Stimulated activated CD8-positive, alpha-beta memory T cell treated with anti-CD3 and anti-CD28 coated beads, Interleukin-7, amount 100 ng/mL, for 24 hours (primary cell): ENCODE results near the gene GPR160.
"Not testable (repeated sequence)": the region's sequence is repeated elsewhere in the genome, so short reads cannot be mapped to it uniquely, and the experiment has no call there.

Experiments used
- DNase-seq: peaks from one replicate; pipeline ENCODE4 v3.0.0-alpha.2; 2020; ENCODE audit warnings: low read depth

GPR160 gene, protein sequence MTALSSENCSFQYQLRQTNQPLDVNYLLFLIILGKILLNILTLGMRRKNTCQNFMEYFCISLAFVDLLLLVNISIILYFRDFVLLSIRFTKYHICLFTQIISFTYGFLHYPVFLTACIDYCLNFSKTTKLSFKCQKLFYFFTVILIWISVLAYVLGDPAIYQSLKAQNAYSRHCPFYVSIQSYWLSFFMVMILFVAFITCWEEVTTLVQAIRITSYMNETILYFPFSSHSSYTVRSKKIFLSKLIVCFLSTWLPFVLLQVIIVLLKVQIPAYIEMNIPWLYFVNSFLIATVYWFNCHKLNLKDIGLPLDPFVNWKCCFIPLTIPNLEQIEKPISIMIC

DNA sequence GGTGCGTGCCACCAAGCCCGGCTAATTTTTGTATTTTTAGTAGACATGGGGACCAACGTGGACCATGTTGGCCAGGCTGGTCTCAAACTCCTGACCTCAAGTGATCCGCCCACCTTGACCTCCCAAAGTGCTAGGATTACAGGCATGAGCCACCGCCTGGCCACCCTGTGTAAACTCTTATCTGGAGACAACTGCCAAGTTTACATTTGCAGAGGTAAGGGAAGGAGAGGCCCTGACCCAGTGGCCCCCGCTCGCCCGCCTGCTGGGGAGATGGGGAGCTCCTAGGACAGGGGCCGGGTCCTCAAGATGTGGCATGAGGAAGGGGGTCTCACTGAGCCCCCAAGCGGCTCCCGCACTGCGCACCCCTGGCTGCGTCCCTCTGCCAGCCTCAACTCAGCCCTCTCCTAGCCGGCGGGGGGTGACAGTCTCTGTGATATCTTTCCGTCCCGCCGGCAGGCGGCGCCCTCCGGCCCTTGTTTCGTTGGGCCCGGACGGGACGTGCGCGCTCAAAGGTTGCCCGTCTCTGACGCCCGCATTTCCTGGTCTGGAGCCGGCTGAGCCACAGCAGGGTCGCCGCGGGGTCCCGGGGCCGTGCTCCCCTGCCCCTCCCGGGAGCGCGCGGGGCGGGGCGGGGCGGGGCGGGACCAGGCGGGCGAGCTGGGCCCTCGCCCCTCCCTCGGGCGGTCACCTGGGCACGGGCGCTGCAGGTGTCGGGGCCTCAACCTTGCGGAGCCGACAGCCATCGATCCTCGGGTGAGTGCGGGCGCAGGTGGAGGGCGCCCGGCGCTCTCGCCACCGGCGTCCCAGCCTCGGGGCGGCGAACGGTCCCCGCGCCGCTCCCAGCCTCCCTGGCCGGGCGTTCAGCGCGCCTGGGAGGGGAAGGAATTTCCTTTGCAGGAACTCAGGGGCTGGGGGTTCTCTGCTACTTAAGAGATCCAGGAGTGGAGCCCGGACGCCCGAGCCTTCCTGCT is at the start of gene GPR160:
Gene GPR160, plus strand, starts transcription at position 533 of the 971 bp plus-strand sequence. CDS start 45,978 bp downstream, outside the sequence.
- DNase-seq, result peak; percentile 68

DNA sequence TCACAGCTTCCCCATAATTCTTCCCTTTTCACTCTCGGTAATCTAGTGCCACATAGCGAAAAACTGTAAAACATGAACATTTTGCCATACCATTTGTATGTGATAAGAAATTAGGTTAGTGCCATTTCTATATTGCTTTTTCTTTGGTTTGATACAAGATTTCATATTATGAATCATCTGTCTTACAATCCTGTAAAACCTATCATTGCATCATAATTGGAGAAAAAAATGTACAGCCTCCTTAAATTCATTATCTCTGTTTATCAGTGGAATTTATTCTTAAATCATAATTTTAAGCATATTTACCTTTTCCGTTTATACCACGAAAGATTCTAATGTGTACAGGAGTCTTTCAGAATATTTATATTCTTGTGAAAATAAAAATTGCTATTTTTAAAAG is 47.4 kb upstream of the GPR160 start:
- no peak for DNase-seq

DNA sequence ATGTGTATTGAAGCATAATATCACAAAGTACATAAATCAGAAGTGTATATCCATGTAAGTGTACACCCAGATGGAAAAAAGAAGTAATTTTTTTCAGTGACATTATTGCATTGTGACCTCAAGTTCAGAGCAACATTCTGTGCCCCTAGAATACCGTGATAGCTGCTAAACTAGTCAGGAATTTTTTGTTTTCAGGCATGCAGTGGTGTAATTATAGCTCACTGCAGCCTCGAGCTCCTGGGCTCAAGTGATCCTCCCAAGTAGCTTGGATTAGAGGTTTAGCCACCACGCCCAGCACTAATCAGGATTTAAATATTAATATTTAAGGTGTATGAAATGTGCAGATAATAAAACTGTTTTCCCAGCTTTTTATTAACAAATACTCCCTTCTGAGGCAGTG is 45.6 kb upstream of the GPR160 start:
- no peak for DNase-seq

DNA sequence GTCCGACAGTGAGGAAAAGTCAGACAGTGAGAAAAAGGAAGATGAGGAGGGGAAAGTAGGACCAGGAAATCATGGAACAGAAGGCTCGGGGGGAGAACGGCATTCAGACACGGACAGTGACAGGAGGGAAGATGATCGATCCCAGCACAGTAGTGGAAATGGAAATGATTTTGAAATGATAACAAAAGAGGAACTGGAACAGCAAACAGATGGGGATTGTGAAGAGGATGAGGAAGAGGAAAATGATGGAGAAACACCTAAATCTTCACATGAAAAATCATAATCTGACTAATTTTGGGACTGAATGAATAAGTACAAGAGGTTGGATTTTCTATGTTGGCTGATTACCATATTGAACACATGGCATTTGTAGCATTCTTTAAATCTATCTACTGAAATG is 45.0 kb upstream of the GPR160 start:
- no peak for DNase-seq

DNA sequence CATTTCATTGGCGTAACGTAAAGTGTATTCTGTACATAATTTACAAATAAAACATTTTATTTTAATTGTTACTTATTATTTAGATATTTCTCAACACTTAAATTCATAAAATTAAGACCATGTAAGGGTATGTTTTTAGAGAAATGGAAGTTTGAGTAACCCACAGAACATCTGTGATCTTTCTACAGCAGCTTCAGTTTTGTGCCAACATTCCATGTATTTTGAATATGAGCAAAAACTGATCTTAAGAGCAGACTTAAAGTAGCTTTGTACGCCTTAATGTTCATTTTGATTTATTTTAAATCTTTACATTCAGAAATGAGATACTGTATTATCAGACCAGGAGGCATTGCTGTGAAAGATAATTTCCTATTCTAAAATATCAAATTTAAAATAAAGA is 44.0 kb upstream of the GPR160 start:
- DNase-seq, result no peak

DNA sequence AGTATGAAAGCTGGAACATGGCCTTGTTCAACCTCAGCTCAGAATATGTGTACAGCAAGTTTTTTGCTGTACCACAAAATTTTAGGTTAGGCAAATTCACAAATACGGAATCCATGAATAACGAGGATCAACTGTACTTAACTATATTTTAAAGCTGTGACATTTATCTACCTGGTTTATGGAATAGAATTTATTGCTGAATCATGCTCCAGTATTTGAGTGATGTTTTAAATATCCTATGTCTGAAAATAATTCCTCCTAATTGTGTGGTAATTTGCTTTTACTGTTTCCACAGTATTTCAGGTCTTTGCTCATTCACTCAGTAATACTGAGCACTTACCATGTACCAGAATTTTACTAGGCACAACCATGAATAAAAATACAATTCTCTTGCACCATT is 41.7 kb upstream of the GPR160 start:
- DNase-seq, result no peak

DNA sequence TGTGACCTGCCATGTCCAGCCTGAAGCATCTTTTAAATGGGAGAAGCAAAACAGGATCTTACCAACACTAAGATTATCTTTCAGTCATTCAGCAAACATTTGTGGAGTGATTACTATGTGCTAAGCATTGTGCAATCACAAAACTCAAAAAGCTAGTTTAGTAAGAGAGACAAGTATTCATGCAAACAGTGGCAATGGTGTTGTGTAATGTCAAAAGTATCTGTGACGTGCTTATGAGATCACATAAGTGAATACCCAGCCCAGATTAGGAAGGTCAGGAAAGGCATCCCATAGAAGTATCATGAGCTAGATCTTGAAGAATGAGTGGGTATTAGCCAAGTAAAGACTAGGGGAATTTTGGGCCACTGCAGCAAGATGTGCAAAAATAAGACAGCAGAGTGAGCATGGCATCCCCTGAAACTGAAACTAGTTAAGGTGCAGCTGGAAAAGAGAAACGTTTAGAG is 39.1 kb upstream of the GPR160 start:
- DNase-seq, result no peak

DNA sequence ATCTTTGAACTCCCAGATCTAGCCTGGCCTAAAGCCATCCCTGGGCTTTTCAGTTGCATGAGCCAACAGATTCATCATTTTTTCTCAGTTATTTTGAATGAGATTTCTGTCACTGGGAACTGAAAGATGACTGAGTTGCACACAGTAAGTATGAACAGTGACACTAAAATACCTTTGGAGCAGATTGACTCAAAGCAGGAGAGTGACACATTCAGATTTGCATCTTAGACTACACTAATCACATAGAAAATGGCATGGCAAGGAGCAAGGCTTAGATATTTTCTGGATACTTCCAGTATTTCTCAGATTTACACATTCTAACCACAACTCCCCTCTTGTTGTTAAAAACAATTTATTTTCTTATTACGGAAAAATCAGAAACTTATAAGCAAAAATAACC is 38.4 kb upstream of the GPR160 start:
- DNase-seq, result no peak

DNA sequence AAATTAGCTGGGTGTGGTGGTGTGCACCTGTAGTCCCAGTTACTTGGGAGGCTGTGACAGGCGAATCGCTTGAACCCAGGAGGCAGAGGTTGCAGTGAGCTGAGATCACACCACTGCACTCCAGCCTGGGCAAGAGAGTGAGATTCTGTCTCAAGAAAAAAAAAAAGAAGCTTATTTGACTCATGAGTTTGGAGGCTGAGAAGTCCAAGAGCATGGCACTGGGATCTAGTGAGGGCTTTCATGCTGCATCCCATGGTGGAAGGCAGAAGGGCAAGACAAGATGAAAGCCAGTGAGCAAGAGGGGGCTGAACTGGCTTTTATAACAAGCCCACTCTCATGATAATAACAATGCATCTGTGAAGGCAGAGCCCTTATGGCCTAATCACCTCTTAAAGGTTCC is 37.7 kb upstream of the GPR160 start:
- no peak for DNase-seq

DNA sequence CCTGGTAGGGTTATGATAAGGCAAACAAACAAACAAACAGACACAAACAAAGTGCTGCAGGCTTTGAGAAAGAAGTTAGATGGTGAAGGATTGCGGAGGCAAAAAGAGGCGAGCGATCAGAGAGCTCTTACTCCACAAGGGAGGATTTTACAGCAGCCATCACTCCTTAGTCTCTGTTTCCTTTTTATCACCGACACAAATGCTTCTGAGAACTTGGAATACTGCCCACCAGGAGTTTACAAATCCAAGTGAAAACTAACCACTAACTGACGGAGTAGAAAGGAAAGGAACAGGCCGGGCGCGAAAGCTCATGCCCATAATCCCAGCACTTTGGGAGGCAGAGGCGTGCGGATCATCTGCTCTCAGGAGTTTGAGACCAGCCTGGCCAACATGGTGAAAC is 35.6 kb upstream of the GPR160 start:
- no peak for DNase-seq

DNA sequence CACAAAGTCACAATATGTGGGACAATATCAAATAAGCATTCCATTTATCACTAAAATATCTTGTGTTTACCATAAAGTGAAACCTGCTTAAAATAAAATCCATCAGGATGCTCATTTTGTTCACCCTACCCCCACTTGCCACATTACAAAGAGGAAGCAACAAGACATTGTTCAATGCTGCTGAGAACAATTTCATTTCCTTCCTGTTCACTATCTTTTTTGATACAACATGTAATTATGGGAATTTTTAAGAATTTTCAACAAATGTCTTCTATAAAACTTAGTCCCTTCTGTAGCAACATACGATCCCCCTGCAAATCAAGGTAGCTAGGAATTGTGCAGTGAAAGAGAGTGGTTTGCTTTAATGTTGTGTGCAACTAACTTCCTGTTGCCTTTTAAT is 34.9 kb upstream of the GPR160 start:
- no peak for DNase-seq

DNA sequence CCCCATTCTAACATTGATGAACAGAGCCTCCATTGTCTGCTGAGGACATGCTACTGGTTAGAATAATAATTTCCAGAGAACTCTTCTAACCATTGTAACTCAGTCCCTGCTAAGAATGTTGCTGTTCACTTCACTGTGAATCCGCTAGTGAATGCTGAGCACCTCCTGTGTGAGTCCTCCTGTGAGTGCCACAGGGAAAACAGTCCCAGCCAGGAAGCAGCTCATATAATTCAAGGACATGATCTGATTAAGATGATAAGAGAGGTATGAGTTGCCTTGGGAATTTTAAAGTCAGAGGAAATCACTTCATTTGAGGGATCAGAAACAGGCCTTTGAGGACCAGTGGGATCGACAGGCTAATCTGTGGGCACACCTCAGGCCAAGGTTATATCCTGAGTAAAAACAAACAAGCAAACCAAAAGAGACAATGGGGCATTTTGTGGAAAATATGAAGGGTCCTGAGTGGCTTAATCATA is 33.9 kb upstream of the GPR160 start:
- no peak for DNase-seq

DNA sequence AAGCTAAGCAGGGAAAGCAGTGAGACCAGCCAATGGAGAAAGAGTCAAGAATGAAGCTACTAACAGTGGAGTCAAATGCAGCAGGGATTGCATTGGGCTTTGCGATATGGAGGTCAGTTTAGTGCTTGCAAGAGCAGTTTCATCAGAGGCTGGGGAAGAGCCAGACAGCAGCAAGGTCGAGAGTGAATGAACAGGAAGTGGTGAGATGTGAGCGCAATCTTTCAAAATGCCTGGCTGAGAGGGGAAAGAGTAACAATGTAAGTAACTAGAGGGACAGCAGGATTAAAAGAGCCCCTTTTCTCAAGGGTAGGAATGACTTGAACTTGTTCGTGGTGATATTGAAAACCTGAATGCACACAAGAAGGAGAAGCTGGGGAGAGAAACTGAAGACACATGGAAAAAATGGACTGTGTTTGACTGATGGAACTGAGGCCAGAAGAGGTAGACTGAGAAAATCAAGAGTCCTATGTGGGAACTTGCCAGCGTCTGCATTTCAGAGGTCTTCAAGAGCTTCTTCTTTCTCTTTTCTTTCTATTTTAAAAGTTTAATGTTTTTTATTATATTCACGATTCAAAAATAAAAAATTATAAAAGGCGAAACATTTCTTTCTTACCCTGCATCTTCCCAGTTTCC is 30.6 kb upstream of the GPR160 start:
- DNase-seq, result no peak

DNA sequence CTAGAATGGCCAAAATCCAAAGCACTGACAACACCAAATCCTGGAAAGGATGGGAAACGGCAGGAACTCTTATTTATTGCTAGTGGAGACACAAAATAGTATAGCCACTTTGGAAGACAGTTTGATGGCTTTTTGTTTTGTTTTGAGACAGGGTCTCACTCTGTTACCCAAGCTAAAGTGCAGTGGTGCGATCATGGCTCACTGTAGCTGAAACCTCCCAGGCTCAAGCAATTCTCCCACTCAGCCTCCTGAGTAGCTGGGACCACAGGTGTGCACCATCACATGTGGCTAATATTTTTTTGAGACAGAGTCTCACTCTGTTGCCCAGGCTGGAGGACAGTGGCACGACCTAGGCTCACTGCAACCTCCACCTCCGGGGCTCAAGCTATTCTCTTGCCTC is 27.3 kb upstream of the GPR160 start:
- no peak for DNase-seq

DNA sequence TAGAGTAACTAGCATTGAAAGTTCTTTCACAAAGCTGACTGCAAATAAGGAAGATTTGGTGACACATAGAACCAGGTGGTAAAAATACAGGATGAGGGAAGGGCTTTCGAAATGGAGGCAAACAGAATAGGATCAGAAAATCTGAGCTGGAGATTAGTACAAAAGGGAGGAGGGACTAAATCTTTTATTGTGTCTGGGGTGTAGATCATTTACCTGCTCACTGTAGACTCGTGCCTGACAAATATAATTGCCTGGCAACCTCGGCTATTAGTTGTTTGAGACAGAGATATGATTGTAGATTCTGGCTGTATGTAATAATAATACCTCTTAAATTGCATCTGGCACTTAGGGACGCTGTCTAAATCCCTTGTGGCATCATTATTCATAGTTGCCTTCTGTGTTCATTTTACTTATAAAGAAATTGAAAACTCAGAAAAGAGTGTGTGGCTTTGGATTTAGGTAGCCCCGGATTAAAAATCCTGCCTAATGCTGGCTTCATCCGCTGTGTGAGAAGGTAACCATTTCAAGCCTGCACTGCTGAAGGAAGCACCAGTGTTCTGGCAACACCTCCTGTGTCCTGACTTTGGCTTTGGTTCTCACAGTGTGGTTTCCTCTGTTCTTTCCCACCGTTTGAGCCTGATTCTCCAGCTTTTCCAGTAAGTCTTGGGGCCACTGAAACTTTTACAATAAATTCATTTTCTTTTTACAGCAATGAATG is 25.0 kb upstream of the GPR160 start:
- no peak for DNase-seq

DNA sequence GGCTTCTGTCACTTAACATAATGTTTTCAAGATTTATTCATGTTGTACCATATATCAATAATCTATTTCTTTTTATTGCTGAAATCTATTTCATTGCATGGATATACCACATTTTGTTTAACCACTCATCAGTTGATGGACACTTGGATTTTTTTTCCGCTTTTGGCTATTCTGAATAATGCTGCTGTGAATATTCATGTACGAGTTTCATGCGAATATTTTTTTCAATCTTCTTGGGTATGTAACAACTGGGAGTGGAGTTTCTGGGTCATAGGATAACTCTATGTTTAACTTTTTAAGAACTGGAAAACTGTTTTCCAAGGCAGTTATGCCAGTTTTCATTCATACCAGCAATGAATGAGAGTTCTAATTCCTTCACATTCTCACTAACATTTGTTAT is 21.7 kb upstream of the GPR160 start:
- DNase-seq, result no peak

DNA sequence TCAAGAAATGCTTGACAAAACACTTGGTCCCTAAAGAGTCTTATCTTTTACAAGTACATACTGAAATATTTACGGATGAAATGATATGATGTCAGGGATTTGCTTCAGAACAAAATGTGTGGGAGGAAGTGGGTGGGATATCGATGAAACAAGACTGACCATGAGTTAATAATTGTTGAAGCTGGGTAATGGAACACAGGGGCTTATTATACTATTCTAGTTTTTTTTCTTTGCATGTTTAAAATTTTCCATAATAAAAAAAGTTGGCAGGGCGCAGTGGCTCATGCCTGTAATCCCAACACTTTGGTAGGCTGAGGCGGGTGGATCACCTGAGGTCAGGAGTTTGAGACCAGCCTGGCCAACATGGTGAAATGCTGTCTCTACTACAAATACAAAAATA is 18.5 kb upstream of the GPR160 start:
- DNase-seq, result not testable (repeated sequence)

DNA sequence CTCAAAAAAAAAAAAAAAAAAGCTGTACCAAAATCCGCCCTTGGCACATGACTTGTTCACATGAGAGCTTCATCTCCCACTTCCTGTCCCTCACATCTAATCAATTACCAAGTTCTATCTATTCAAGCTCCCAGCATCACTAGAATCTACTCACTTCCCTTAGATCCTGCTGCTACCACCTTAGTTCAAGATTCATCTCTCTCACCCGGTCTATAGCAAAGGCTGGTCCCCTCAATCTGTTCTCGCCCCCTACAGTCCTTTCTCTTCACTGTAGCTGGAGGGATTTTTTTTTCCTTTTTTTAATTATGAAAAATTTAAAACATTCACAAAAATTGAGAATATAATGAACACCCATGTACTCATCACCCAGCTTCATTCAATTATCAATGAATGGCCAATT is 16.7 kb upstream of the GPR160 start:
- DNase-seq, result no peak

DNA sequence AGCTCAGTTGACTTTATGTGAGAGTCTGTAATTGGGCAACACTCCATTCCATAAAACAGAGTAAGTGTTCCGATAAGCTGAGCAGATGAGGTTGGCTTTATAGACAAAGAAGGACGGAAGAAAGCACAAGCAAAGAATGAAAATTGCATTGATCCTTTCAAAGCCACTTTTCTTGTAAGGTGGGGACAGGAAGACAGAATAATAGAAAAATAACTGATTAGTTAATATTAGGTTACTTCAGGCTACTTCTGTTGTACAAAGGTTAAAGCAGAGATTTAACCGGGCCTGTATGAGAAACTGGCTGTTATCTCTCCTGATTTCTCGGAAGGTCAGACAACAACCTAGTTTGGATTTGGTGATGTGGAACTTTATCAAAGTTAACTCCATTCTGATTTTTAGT is 15.5 kb upstream of the GPR160 start:
- no peak for DNase-seq

DNA sequence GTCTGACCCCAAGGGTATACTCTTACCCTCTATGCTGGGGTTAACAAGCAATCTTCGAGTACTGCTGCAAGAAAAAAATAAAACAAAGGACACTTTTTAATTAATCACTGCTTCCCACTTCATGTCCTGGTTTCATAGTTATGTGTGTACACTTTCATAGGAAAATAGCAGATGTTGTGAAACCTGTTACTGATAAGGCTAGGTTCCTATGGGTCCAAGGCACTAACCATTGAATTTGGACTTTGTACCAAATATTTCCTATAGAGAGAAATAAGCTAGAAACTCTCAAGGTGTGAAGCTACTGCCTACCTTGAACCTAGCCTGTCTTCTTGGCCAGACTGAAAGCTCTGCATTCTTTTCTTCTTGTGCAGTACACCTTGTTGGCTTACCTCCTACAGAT is 14.6 kb upstream of the GPR160 start:
- no peak for DNase-seq

DNA sequence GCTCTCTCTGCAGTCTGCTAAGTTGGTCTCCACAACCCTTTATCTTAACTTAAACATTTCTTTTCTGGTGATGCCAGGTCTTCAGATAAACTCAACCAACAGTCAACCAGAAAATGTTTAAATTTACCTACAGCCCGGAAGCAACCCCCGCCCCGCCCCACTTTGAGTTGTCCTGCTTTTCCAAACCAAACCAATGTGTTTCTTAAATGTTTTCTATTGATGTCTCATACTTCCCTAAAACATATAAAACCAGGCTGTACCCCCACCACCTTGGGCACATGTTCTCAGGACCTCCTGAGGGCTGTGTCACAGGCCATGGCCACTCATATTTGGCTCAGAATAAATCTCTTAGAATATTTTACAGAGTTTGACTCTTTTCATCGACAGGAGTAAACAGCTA is 13.2 kb upstream of the GPR160 start:
- no peak for DNase-seq
